HG03354 (cell line): ENCODE results near the gene THADA.
"Not testable (repeated sequence)": the region's sequence is repeated elsewhere in the genome, so short reads cannot be mapped to it uniquely, and the experiment has no call there.

Source experiments
- ATAC-seq: cut with Tn5 transposase; IDR thresholded peaks from one replicate; pipeline ENCODE4 v1.9.1; 2021; ENCODE audit warnings: mild to moderate bottlenecking; ENCODE audit not compliant: unreplicated experiment, poor library complexity, severe bottlenecking

Gene THADA

GRCh38 chr2:43452318-43452731, 143.5 kb downstream of the THADA start:
- no peak for ATAC-seq

GRCh38 chr2:43450617-43451016, 145.2 kb downstream of the THADA start:
- ATAC-seq = no peak

- ATAC-seq = no peak
These were observed 147.1 kb downstream of the THADA start for GRCh38 chr2:43448822-43449110.

- no peak for ATAC-seq
These were observed 147.6 kb downstream of the THADA start for GRCh38 chr2:43448011-43448821.

- not testable (repeated sequence) for ATAC-seq
These were observed 149.1 kb downstream of the THADA start for GRCh38 chr2:43446755-43447154.

GRCh38 chr2:43445781-43446180, 150.1 kb downstream of the THADA start:
- ATAC-seq = no peak

GRCh38 chr2:43444989-43445645, 150.7 kb downstream of the THADA start:
- ATAC-seq = no peak

- no peak for ATAC-seq
These were observed 152.6 kb downstream of the THADA start for GRCh38 chr2:43443282-43443681.

- ATAC-seq = no peak
These were observed 154.6 kb downstream of the THADA start for GRCh38 chr2:43441195-43441594.

GRCh38 chr2:43438858-43439655, 156.8 kb downstream of the THADA start:
- ATAC-seq = no peak

GRCh38 chr2:43438342-43438741, 157.5 kb downstream of the THADA start:
- ATAC-seq = no peak

GRCh38 chr2:43437363-43437762, 158.5 kb downstream of the THADA start:
- no peak for ATAC-seq

GRCh38 chr2:43436431-43436830, 159.4 kb downstream of the THADA start:
- ATAC-seq = no peak

- no peak for ATAC-seq
These were observed 160.1 kb downstream of the THADA start for GRCh38 chr2:43435746-43436145.

GRCh38 chr2:43430489-43430888, 165.3 kb downstream of the THADA start:
- no peak for ATAC-seq

GRCh38 chr2:43429369-43429768, 166.5 kb downstream of the THADA start:
- ATAC-seq = no peak

- ATAC-seq = no peak
These were observed 168.8 kb downstream of the THADA start for GRCh38 chr2:43427032-43427424.

GRCh38 chr2:43426305-43427031, 169.4 kb downstream of the THADA start:
- peak; percentile 93 for ATAC-seq

GRCh38 chr2:43425659-43426058, 170.2 kb downstream of the THADA start:
- ATAC-seq = no peak
